GM12873 (cell line): ENCODE data around the gene CYTH2.

Experiments
- CTCF ChIP-seq: IDR thresholded peaks from 2 replicates; pipeline ENCODE4 v1.5.1; 2012; ENCODE audit warnings: low read depth, mild to moderate bottlenecking, moderate library complexity, low read length, control low read depth; ENCODE audit not compliant: insufficient read depth; ENCODE audit errors: missing control alignments

CYTH2 gene

GRCh38 chr19:48465215-48465614 is 4.0 kb upstream of the CYTH2 start:
- no peak for TF ChIP-seq CTCF

- no peak for TF ChIP-seq CTCF
Measured at GRCh38 chr19:48466561-48467325, 2.4 kb upstream of the CYTH2 start.

GRCh38 chr19:48468772-48469288 is 339 bp upstream of the CYTH2 start:
- TF ChIP-seq CTCF = no peak

GRCh38 chr19:48469934-48470680 is 938 bp downstream of the CYTH2 start:
- TF ChIP-seq CTCF = no peak

GRCh38 chr19:48470856-48471255 is 1.7 kb downstream of the CYTH2 start:
- no peak for TF ChIP-seq CTCF

- TF ChIP-seq CTCF = no peak
Measured at GRCh38 chr19:48471836-48472235, 2.7 kb downstream of the CYTH2 start.
